Omental fat pad (tissue), 4 donors: ENCODE measurements around the gene TNRC6B. TPM values are rescaled to one million over a fixed set of nuclear protein-coding genes. Genes with fewer than 3 reads are reported as not detected.

ENCODE experiments used
- ATAC-seq: fragments of 150-250 bp; one replicate; pipeline ENCODE4 v1.9.1; 2016; ENCODE audit warnings: mild to moderate bottlenecking, moderate library complexity; ENCODE audit not compliant: low FRiP score
- DNase-seq: peaks from one replicate; pipeline ENCODE4 v3.0.0-alpha.2; 2019; ENCODE audit warnings: low spot score
- CTCF ChIP-seq, 3 donors: fragments of 450-650 bp; IDR thresholded peaks; one replicate each; pipeline ENCODE4 v1.5.1; 2016 to 2017; ENCODE audit warnings: antibody characterized with exemption in 3 of 3, mild to moderate bottlenecking in 3 of 3, moderate library complexity in 2 of 3
- total RNA-seq, 4 donors: library from RNA; depleted of rRNA; stranded (reverse); fragments of >200 nt; gene quantifications; one replicate each; pipeline ENCODE4 v1.1.0, GENCODE V29; 2016

Gene TNRC6B
- total RNA-seq, 4 donors from 2014 or later, result 17.2 to 57.8 (median 31.9) TPM

- ATAC-seq, result no peak
- no peak for TF ChIP-seq CTCF (IDR thresholded peaks at IDR 0.05)
These were observed 157.2 kb downstream of the TNRC6B start for GRCh38 chr22:40334899-40335298.

GRCh38 chr22:40335358-40335757 lies 157.6 kb downstream of the TNRC6B start:
- TF ChIP-seq CTCF (IDR thresholded peaks at IDR 0.05), result no peak
- ATAC-seq (no peak), DNase-seq (no peak)

More at GRCh38 chr22:40334899-40335298, 157.2 kb downstream of the TNRC6B start:
- no peak for DNase-seq

GRCh38 chr22:40340044-40340443 lies 162.3 kb downstream of the TNRC6B start:
- TF ChIP-seq CTCF (IDR thresholded peaks at IDR 0.05), result no peak
- DNase-seq (no peak), ATAC-seq (no peak)

- no peak for TF ChIP-seq CTCF (IDR thresholded peaks at IDR 0.05)
- no peak for ATAC-seq
- DNase-seq, result no peak
These were observed 163.9 kb downstream of the TNRC6B start for GRCh38 chr22:40341604-40342003.

- no peak for ATAC-seq
- no peak for DNase-seq
- no peak for TF ChIP-seq CTCF (IDR thresholded peaks at IDR 0.05)
These were observed 164.8 kb downstream of the TNRC6B start for GRCh38 chr22:40342521-40342920.

GRCh38 chr22:40345271-40345670 lies 167.5 kb downstream of the TNRC6B start:
- DNase-seq (no peak), ATAC-seq (no peak)
- TF ChIP-seq CTCF (IDR thresholded peaks at IDR 0.05), result no peak

GRCh38 chr22:40345815-40346184 lies 168.1 kb downstream of the TNRC6B start:
- ATAC-seq (peak; percentile 6), DNase-seq (no peak)
- no peak for TF ChIP-seq CTCF (IDR thresholded peaks at IDR 0.05)
